ENCODE data around the gene IFNAR2. TPM values are rescaled to one million over a fixed set of nuclear protein-coding genes. Genes with fewer than 3 reads are reported as not detected.
"Not testable (repeated sequence)": the region's sequence is repeated elsewhere in the genome, so short reads cannot be mapped to it uniquely, and the experiment has no call there.

The IFNAR2 gene
- total and polyA plus RNA-seq, 4 experiments from 2014 or later: 76.5 to 81.1 (median 77.8) TPM

DNA sequence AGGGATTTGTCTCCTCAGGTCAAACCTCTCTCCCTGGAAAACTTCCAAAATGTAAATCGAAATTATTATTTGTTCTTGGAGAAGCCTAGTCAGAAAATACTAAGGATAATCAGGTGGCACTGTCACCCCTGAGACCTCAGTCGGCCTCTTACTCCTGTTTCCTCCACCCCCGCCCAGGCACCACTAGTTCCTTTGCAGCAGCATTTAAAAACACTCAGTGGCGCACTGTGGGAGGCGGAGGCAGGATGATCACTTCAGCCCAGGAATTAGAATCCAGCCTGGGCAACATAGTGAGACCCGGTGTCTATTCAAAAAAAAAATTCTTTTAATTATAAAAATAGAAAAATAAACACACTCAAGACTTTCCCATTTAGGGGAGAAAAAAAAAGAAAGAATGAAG, 18.0 kb upstream of the IFNAR2 start:
- Histone ChIP-seq H3K4me1 (ENCODE audit: insufficient read depth, low read length) (peaks cover 76% of the 10 kb centered on the region), H3K36me3 (ENCODE audit: insufficient read depth, low read length) (no peaks in the 10 kb centered on the region), H3K4me3 (ENCODE audit: low read length in 2 of 2) (no peak overlapping the region), H3K27ac (ENCODE audit: low read depth, low read length) (no peak overlapping the region), H3K27me3 (ENCODE audit: insufficient read depth, low read length) (no peaks in the 10 kb centered on the region), H3K9me3 (ENCODE audit: control insufficient read depth in 1 of 2, low read length in 2 of 2) (no peaks in the 10 kb centered on the region)
- POLR2A ChIA-PET (ENCODE audit: partially characterized antibody): interaction anchor here (0.6 to 1.7 kb wide), 2 partner anchors 9 to 113 kb away, joined by 3 to 5 read pairs; partner anchors contain the start of gene IFNAR1
- no peak for DNase-seq
- H3K4me3 Mint-ChIP-seq: peak overlapping the region in 5 of 8 donors; percentile 64 to 89 (median 81)
- peaks cover 0 to 3% of the 10 kb centered on the region in 2 donors for H3K36me3 Mint-ChIP-seq
- CTCF ChIA-PET (ENCODE audit: partially characterized antibody): no interaction called here
- intact Hi-C loops (cut with micrococcal nuclease): no loop called here
- H3K27me3 Mint-ChIP-seq: no peaks in the 10 kb centered on the region
- peaks cover 59 to 88% (median 70%) of the 10 kb centered on the region in 4 donors for H3K4me1 Mint-ChIP-seq
- H3K27ac Mint-ChIP-seq: peak overlapping the region in 5 of 7 donors; percentile 79 to 95 (median 92)
- peaks cover 0 to 2% (median 0%) of the 10 kb centered on the region in 8 donors for H3K9me3 Mint-ChIP-seq

- Mint-ChIP-seq H3K36me3 (peaks cover 0 to 5% of the 10 kb centered on the region in 2 donors), H3K27me3 (no peaks in the 10 kb centered on the region), H3K4me3 (peak overlapping the region; percentile 54 to 89 (median 73)), H3K4me1 (peaks cover 55 to 88% (median 69%) of the 10 kb centered on the region in 4 donors), H3K9me3 (peaks cover 0 to 2% (median 0%) of the 10 kb centered on the region in 8 donors), H3K27ac (peak overlapping the region; percentile 79 to 95 (median 92))
- Histone ChIP-seq H3K27me3 (ENCODE audit: insufficient read depth, low read length) (no peaks in the 10 kb centered on the region), H3K9me3 (ENCODE audit: control insufficient read depth in 1 of 2, low read length in 2 of 2) (no peaks in the 10 kb centered on the region), H3K36me3 (ENCODE audit: insufficient read depth, low read length) (no peaks in the 10 kb centered on the region), H3K4me1 (ENCODE audit: insufficient read depth, low read length) (peaks cover 78% of the 10 kb centered on the region), H3K27ac (ENCODE audit: low read depth, low read length) (peak overlapping the region; percentile 34), H3K4me3 (ENCODE audit: low read length in 2 of 2) (no peak overlapping the region)
- ChIA-PET CTCF (ENCODE audit: partially characterized antibody) (no interaction called here), POLR2A (ENCODE audit: partially characterized antibody) (interaction anchor here (0.6 to 1.7 kb wide), 2 partner anchors 8 to 112 kb away, joined by 3 to 5 read pairs; partner anchors contain the start of gene IFNAR1)
- peak in 2 of 5 donors; percentile 19 to 49 for DNase-seq
- intact Hi-C loops (cut with micrococcal nuclease): no loop called here
These were observed 17.4 kb upstream of the IFNAR2 start for GRCh38 chr21:33212159-33212851.

DNA sequence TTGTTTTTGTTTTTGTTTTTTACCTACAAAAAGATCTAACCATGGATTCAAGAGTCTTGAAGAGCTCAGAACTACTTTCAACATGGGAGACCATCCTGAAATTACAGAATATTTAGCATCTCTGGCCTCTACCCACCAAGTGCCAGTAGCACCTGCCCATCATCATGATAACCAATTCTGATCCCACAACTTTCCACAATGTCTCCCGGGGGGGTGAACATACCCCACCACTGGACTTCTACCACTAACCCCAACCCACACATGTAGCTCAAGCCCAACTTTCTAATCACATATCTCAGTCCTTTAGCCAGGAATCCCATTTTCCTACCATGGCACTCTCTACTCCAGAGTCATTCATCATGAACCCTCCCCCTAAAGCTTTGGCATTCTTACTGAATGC, 15.7 kb upstream of the IFNAR2 start:
- Mint-ChIP-seq H3K4me1 (peaks cover 58 to 90% (median 77%) of the 10 kb centered on the region in 4 donors), H3K4me3 (peak overlapping the region in 5 of 8 donors; percentile 13 to 54 (median 40)), H3K36me3 (peaks cover 4 to 5% of the 10 kb centered on the region in 2 donors), H3K27me3 (no peaks in the 10 kb centered on the region), H3K27ac (peak overlapping the region; percentile 73 to 92 (median 84)), H3K9me3 (peaks cover 0 to 4% (median 0%) of the 10 kb centered on the region in 8 donors)
- ChIA-PET CTCF (ENCODE audit: partially characterized antibody) (interaction anchor here (0.7 to 1.2 kb wide), 4 partner anchors 17 to 231 kb away, joined by 3 to 4 read pairs (median 3); no protein-coding TSS in a partner anchor), POLR2A (ENCODE audit: partially characterized antibody) (interaction anchor here (0.7 to 1.3 kb wide), 5 partner anchors 9 to 147 kb away, joined by 3 to 4 read pairs (median 3); no protein-coding TSS in a partner anchor)
- Histone ChIP-seq H3K27ac (ENCODE audit: low read depth, low read length) (no peak overlapping the region), H3K4me3 (ENCODE audit: low read length in 2 of 2) (no peak overlapping the region), H3K4me1 (ENCODE audit: insufficient read depth, low read length) (peaks cover 89% of the 10 kb centered on the region), H3K9me3 (ENCODE audit: control insufficient read depth in 1 of 2, low read length in 2 of 2) (no peaks in the 10 kb centered on the region), H3K36me3 (ENCODE audit: insufficient read depth, low read length) (no peaks in the 10 kb centered on the region), H3K27me3 (ENCODE audit: insufficient read depth, low read length) (no peaks in the 10 kb centered on the region)
- DNase-seq: no peak
- intact Hi-C loops (cut with micrococcal nuclease): no loop called here

DNA sequence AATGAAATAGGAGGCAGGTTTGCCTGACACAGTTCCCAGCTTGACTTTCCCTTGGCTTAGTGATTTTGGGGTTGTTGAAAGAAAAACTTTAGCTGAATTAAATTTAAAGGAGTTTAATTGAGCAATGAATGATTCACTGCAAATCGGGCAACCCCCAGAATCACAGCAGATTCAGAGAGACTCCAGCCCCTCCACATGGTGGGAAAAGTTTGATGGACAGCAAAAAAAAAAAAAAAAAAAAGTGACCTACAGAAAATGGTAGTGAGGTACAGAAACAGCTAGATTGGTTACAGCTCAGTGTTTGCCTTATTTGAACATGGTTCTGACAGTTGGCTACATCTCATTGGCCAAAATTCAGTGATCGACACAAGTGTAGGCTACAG, 12.6 kb upstream of the IFNAR2 start:
- Mint-ChIP-seq H3K27me3 (no peaks in the 10 kb centered on the region), H3K4me3 (peak overlapping the region in 2 of 8 donors; percentile 1 to 72), H3K4me1 (peaks cover 59 to 85% (median 76%) of the 10 kb centered on the region in 4 donors), H3K9me3 (peaks cover 0 to 4% (median 0%) of the 10 kb centered on the region in 8 donors), H3K36me3 (peaks cover 4 to 5% of the 10 kb centered on the region in 2 donors), H3K27ac (peak overlapping the region in 4 of 7 donors; percentile 39 to 92 (median 72))
- H3K4me3 ChIP-seq (ENCODE audit: low read length in 2 of 2): no peak overlapping the region
- H3K36me3 ChIP-seq (ENCODE audit: insufficient read depth, low read length): no peaks in the 10 kb centered on the region
- H3K9me3 ChIP-seq (ENCODE audit: control insufficient read depth in 1 of 2, low read length in 2 of 2): no peaks in the 10 kb centered on the region
- intact Hi-C loops (cut with micrococcal nuclease): no loop called here
- DNase-seq: no peak
- H3K4me1 ChIP-seq (ENCODE audit: insufficient read depth, low read length): peaks cover 76% of the 10 kb centered on the region
- H3K27ac ChIP-seq (ENCODE audit: low read depth, low read length): no peak overlapping the region
- ChIA-PET CTCF (ENCODE audit: partially characterized antibody) (no interaction called here), POLR2A (ENCODE audit: partially characterized antibody) (interaction anchor here (1.1 to 2.7 kb wide), 3 partner anchors 16 to 144 kb away, joined by 5 to 7 read pairs (median 6); no protein-coding TSS in a partner anchor)
- H3K27me3 ChIP-seq (ENCODE audit: insufficient read depth, low read length): no peaks in the 10 kb centered on the region

GRCh38 chr21:33219300-33219699, 10.4 kb upstream of the IFNAR2 start:
- Mint-ChIP-seq H3K4me1 (peaks cover 39 to 63% (median 55%) of the 10 kb centered on the region in 4 donors), H3K27ac (peak overlapping the region; percentile 14 to 82 (median 53)), H3K9me3 (peaks cover 0 to 4% (median 2%) of the 10 kb centered on the region in 8 donors), H3K27me3 (no peaks in the 10 kb centered on the region), H3K4me3 (peak overlapping the region in 4 of 8 donors; percentile 6 to 67 (median 36)), H3K36me3 (peaks cover 4 to 6% of the 10 kb centered on the region in 2 donors)
- Histone ChIP-seq H3K36me3 (ENCODE audit: insufficient read depth, low read length) (no peaks in the 10 kb centered on the region), H3K4me3 (ENCODE audit: low read length in 2 of 2) (no peak overlapping the region), H3K27ac (ENCODE audit: low read depth, low read length) (no peak overlapping the region), H3K4me1 (ENCODE audit: insufficient read depth, low read length) (peaks cover 54% of the 10 kb centered on the region), H3K9me3 (ENCODE audit: control insufficient read depth in 1 of 2, low read length in 2 of 2) (no peaks in the 10 kb centered on the region), H3K27me3 (ENCODE audit: insufficient read depth, low read length) (no peaks in the 10 kb centered on the region)
- no peak for DNase-seq
- ChIA-PET CTCF (ENCODE audit: partially characterized antibody) (interaction anchor here (0.8 to 1.7 kb wide), 2 partner anchors 142 to 143 kb away, joined by 3 to 7 read pairs; no protein-coding TSS in a partner anchor), POLR2A (ENCODE audit: partially characterized antibody) (interaction anchor here (1.4 to 2.7 kb wide), 5 partner anchors 11 to 142 kb away, joined by 4 to 7 read pairs (median 5); partner anchors contain the start of genes IFNAR1, IFNAR2 and IL10RB)
- intact Hi-C loops (cut with micrococcal nuclease): no loop called here

- Histone ChIP-seq H3K36me3 (ENCODE audit: insufficient read depth, low read length) (no peaks in the 10 kb centered on the region), H3K27me3 (ENCODE audit: insufficient read depth, low read length) (no peaks in the 10 kb centered on the region), H3K9me3 (ENCODE audit: control insufficient read depth in 1 of 2, low read length in 2 of 2) (no peaks in the 10 kb centered on the region), H3K4me3 (ENCODE audit: low read length in 2 of 2) (no peak overlapping the region), H3K4me1 (ENCODE audit: insufficient read depth, low read length) (peaks cover 48% of the 10 kb centered on the region), H3K27ac (ENCODE audit: low read depth, low read length) (no peak overlapping the region)
- DNase-seq: peak in 1 of 5 donors; percentile 34
- intact Hi-C loops (cut with micrococcal nuclease): no loop called here
- ChIA-PET POLR2A (ENCODE audit: partially characterized antibody) (interaction anchor here (0.7 to 2.7 kb wide), 5 partner anchors 10 to 142 kb away, joined by 3 to 6 read pairs (median 4); partner anchors contain the start of gene IL10RB), CTCF (ENCODE audit: partially characterized antibody) (interaction anchor here (1.7 kb wide), 1 partner anchor 141 kb away, joined by 7 read pairs; no protein-coding TSS in a partner anchor)
- Mint-ChIP-seq H3K36me3 (peaks cover 4 to 6% of the 10 kb centered on the region in 2 donors), H3K27ac (peak overlapping the region in 4 of 7 donors; percentile 13 to 69 (median 41)), H3K27me3 (no peaks in the 10 kb centered on the region), H3K9me3 (peaks cover 0 to 4% (median 2%) of the 10 kb centered on the region in 8 donors), H3K4me1 (peaks cover 35 to 57% (median 50%) of the 10 kb centered on the region in 4 donors), H3K4me3 (peak overlapping the region in 1 of 8 donors; percentile 31)
These were observed 9.8 kb upstream of the IFNAR2 start for GRCh38 chr21:33219954-33220353.

GRCh38 chr21:33225376-33225775, 4.4 kb upstream of the IFNAR2 start:
- H3K4me1 ChIP-seq (ENCODE audit: insufficient read depth, low read length); DNase-seq; H3K4me3 Mint-ChIP-seq; intact Hi-C loops (cut with micrococcal nuclease); H3K9me3 Mint-ChIP-seq; H3K9me3 ChIP-seq (ENCODE audit: control insufficient read depth in 1 of 2, low read length in 2 of 2); H3K27me3 ChIP-seq (ENCODE audit: insufficient read depth, low read length); H3K36me3 ChIP-seq (ENCODE audit: insufficient read depth, low read length); H3K27me3 Mint-ChIP-seq; H3K4me3 ChIP-seq (ENCODE audit: low read length in 2 of 2); H3K36me3 Mint-ChIP-seq; H3K27ac Mint-ChIP-seq; H3K27ac ChIP-seq (ENCODE audit: low read depth, low read length): not testable (repeated sequence)
- ChIA-PET POLR2A (ENCODE audit: partially characterized antibody) (interaction anchor here (1.3 kb wide), 1 partner anchor 18 kb away, joined by 4 read pairs; no protein-coding TSS in a partner anchor), CTCF (ENCODE audit: partially characterized antibody) (interaction anchor here (2.7 kb wide), 1 partner anchor 136 kb away, joined by 9 read pairs; no protein-coding TSS in a partner anchor)
- H3K4me1 Mint-ChIP-seq: peaks cover 6 to 13% (median 10%) of the 10 kb centered on the region in 4 donors

Measured in CD4-positive, alpha-beta memory T cell (primary cell).